T-helper 2 cell treated with Interferon-gamma antibody and Interleukin-4, amounts not matched to agents 5 μg/mL and 100 μg/mL, for 36 hours (primary cell): ENCODE results near the gene IL1RL2.

Experiments
- DNase-seq: peaks from one replicate; pipeline ENCODE4 v3.0.0; 2021; ENCODE audit warnings: low spot score
- H3K27ac Mint-ChIP-seq: one replicate; pipeline ENCODE4 v1.8.0; 2021; ENCODE audit warnings: mild to moderate bottlenecking, mixed read lengths
- H3K27me3 Mint-ChIP-seq: one replicate; pipeline ENCODE4 v1.8.0; 2021; ENCODE audit warnings: low read depth, mixed read lengths
- H3K36me3 Mint-ChIP-seq: one replicate; pipeline ENCODE4 v1.8.0; 2021; ENCODE audit warnings: low read depth, mixed read lengths
- H3K4me1 Mint-ChIP-seq: one replicate; pipeline ENCODE4 v1.8.0; 2021; ENCODE audit warnings: low read depth, mixed read lengths
- H3K4me3 Mint-ChIP-seq: one replicate; pipeline ENCODE4 v1.8.0; 2022; ENCODE audit warnings: mild to moderate bottlenecking, moderate library complexity, mixed read lengths
- H3K9me3 Mint-ChIP-seq: one replicate; pipeline ENCODE4 v1.8.0; 2021; ENCODE audit warnings: mixed read lengths

Gene IL1RL2

DNA sequence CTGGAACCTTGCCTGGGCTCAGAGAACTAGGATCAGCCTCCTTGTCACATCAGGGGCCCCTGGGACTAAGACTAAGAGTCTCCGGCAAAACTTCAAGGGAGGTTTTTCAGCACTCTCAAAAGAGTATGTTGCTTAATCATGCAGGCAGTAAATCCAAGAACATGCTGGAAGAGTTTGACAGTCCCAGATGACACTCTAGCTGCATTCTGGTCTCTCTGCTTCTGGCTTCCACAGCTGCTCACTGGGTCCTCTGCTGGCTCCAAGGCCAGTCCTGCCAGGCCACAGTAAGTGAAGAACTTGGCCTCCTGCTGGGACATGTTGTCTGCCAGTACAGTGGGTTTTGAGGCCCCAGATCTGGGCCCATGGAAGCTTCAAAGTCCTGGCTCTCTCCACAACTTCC lies 79.4 kb downstream of the IL1RL2 start:
- H3K36me3 Mint-ChIP-seq = peaks cover 2% of the 10 kb centered on the region
- no peak for DNase-seq
- no peak overlapping the region for H3K27ac Mint-ChIP-seq
- no peaks in the 10 kb centered on the region for H3K27me3 Mint-ChIP-seq
- H3K4me3 Mint-ChIP-seq = no peak overlapping the region
- no peaks in the 10 kb centered on the region for H3K9me3 Mint-ChIP-seq
- H3K4me1 Mint-ChIP-seq = peaks cover 19% of the 10 kb centered on the region

DNA sequence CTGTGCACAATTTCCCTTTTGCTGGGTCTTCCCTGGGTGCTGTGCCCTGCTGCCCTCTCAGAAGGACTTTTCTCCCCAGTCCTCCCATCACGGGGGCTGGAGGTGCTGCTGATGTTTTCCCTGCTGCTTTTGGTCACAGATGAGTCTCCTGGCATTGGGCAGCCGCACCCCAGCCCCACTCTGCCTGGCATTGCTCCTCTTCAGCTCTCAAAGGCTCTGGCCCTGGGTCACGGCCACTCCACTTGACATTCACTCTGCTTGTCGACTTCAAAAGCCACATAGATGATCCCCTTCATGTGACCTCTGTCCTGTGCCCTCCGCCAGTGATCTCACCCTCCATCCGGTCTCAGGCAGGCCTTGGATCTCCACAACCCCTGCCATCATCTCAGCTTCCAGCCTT lies 81.0 kb downstream of the IL1RL2 start:
- H3K4me1 Mint-ChIP-seq = peaks cover 28% of the 10 kb centered on the region
- no peaks in the 10 kb centered on the region for H3K9me3 Mint-ChIP-seq
- H3K4me3 Mint-ChIP-seq = no peak overlapping the region
- no peak overlapping the region for H3K27ac Mint-ChIP-seq
- no peaks in the 10 kb centered on the region for H3K36me3 Mint-ChIP-seq
- no peak for DNase-seq
- H3K27me3 Mint-ChIP-seq = no peaks in the 10 kb centered on the region

DNA sequence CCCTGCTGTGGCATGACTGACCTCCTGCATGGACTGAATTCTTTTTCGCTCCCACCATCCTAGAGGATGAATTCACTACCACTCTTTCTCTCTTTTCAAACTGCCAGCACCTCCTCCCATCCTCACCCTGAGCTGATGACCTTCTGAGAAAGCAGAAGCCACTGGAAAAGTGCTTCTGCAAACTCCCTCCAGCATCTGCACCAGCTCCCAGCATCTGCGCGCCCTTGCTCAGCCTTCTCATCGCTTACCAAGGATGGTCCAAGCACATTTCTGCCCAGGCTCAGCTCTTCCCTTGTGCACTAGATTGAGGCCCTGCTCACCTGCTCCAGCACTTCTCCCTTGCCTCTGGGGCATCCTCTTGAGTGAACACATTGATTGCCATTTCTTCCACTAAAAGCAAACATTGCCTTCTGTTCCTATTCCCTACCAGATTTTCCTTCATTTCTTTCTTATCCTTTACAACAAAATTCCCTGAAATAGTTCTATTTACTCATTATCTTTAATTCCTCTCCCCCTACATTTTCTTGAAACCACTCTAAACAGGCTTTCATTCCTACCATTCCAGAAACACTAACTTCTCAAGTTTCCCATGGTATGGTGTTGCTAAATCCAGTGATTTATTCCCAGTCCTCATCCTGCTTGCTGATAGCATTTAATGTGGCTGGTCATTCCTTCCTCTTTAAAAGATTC lies 81.8 kb downstream of the IL1RL2 start:
- H3K27me3 Mint-ChIP-seq = no peaks in the 10 kb centered on the region
- no peak for DNase-seq
- no peaks in the 10 kb centered on the region for H3K36me3 Mint-ChIP-seq
- H3K27ac Mint-ChIP-seq = no peak overlapping the region
- H3K9me3 Mint-ChIP-seq = no peaks in the 10 kb centered on the region
- peaks cover 27% of the 10 kb centered on the region for H3K4me1 Mint-ChIP-seq
- no peak overlapping the region for H3K4me3 Mint-ChIP-seq

DNA sequence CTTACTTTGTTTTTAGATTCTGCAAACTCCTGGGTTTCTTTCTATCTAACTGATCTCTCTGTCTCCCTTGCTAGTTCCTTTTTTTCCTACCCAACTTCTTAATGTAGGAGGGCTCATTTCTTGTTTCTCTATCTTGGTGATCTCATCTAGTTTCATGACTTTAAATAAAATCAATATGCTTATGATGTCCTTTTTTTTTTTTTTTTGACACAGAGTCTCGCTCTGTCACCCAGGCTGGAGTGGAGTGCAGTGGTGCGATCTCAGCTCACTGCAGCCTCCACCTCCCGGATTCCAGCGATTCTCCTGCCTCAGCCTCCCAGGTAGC lies 82.3 kb downstream of the IL1RL2 start:
- Mint-ChIP-seq H3K4me3 (no peak overlapping the region), H3K27ac (no peak overlapping the region), H3K9me3 (no peaks in the 10 kb centered on the region), H3K36me3 (no peaks in the 10 kb centered on the region), H3K27me3 (no peaks in the 10 kb centered on the region), H3K4me1 (peaks cover 26% of the 10 kb centered on the region)
- DNase-seq = no peak

DNA sequence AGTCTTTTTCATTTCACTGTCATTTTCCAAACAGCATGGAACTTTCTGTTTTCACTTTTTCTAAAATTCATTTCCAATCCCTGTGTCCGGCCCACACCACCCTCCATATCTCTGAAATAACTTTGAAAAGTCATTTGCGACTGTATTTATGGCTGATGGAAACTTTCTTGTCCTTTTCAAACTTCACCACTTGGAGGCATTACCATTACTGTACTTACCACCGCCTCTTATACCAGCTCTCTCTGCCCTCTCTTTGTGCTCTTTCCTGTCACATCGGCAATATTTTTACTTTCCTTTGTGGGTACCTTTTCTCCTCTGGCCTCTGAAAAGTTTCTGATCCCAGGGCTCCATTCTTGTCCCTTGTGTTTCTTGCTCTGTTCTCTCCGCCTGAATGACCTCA lies 85.0 kb downstream of the IL1RL2 start:
- no peaks in the 10 kb centered on the region for H3K27me3 Mint-ChIP-seq
- H3K4me3 Mint-ChIP-seq = peak overlapping the region; percentile 40
- DNase-seq = no peak
- H3K36me3 Mint-ChIP-seq = peaks cover 8% of the 10 kb centered on the region
- H3K4me1 Mint-ChIP-seq = peaks cover 42% of the 10 kb centered on the region
- H3K27ac Mint-ChIP-seq = peak overlapping the region; percentile 24
- peaks cover 11% of the 10 kb centered on the region for H3K9me3 Mint-ChIP-seq

DNA sequence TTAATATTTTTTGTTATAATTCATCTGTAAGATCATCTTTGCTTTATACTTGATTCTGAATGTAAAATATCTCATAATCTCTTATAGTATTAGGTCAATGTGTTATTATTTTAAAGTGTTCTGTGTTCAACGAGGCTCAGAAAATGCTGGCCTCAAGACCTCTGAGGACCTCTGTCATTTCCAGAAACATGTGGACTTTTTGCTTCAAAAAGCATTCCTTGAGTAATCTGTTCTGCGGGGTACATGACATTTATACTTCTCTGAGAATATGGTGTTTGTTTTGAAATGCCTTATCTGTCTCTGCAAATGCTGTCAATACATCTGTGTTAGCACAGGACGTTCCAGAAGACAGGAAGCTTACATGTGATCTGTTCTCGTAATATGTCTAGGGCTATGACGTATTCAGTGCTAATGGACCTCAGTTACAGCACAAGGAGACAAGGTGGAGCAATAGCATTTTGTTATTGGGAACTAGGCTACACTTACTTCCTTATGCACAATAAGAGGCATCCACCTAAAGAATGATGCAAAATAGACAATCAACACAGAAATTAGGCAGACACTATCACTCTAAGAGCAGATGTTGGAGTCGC lies 86.9 kb downstream of the IL1RL2 start:
- H3K4me1 Mint-ChIP-seq = peaks cover 58% of the 10 kb centered on the region
- H3K9me3 Mint-ChIP-seq = peaks cover 11% of the 10 kb centered on the region
- no peak overlapping the region for H3K4me3 Mint-ChIP-seq
- DNase-seq = no peak
- peaks cover 8% of the 10 kb centered on the region for H3K36me3 Mint-ChIP-seq
- H3K27me3 Mint-ChIP-seq = no peaks in the 10 kb centered on the region
- H3K27ac Mint-ChIP-seq = no peak overlapping the region

DNA sequence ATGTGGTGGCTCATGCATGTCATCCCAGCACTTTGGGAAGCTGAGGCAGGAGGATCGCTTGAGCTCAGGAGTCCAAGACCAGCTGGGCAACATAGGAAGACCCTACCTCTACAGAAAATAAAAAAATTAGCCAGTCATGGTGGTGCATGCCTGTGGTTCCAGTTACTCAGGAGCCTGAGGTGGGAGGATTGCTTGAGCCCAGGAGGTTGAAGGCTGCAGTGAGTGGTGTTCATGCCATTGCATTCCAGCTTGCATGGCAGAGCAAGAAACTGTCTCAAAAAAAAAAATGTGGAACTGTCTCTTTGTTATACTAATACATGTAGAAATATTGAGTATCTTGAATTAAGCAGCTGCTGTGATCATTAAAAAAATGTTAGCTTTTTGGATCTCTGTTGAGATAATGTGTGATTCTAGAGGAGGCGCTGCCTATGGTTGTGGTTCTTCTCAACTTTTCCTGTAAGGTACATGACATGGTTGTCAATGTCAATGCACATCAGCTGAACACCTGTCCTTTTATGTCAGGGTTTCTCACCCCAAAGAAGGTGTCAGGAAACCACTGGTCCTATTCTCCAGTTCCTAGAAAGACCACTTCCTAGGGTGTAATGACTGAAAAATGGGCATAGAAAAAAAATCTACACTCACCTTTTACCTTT lies 89.9 kb downstream of the IL1RL2 start:
- peaks cover 8% of the 10 kb centered on the region for H3K36me3 Mint-ChIP-seq
- peaks cover 11% of the 10 kb centered on the region for H3K9me3 Mint-ChIP-seq
- H3K27ac Mint-ChIP-seq = peak overlapping the region; percentile 64
- no peak for DNase-seq
- H3K27me3 Mint-ChIP-seq = no peaks in the 10 kb centered on the region
- H3K4me1 Mint-ChIP-seq = peaks cover 54% of the 10 kb centered on the region
- H3K4me3 Mint-ChIP-seq = peak overlapping the region; percentile 68

DNA sequence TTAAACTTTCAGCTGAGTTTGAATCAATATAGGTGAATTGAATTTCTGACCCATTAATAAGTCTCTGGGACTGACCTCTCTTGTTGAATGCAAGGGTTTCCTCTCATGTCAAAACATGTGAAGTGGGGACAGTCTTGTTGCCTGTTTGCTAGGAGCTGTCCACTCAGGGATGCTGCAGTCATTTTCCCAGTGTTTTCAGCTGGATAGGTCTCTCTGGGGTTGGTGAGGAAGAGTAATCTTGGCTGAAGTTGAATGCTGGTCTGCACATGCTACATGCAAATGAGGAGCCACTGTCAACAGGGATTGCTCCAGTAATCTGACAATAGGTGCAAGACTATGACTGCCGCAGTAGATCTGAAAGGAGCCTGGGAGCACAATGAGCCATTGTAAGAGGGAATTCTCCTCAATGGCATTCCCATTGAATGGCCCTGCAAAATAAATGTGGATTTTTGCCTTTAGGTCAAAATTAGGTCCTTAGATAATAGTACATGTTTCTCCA lies 90.4 kb downstream of the IL1RL2 start:
- H3K27ac Mint-ChIP-seq = peak overlapping the region; percentile 64
- H3K4me3 Mint-ChIP-seq = peak overlapping the region; percentile 68

DNA sequence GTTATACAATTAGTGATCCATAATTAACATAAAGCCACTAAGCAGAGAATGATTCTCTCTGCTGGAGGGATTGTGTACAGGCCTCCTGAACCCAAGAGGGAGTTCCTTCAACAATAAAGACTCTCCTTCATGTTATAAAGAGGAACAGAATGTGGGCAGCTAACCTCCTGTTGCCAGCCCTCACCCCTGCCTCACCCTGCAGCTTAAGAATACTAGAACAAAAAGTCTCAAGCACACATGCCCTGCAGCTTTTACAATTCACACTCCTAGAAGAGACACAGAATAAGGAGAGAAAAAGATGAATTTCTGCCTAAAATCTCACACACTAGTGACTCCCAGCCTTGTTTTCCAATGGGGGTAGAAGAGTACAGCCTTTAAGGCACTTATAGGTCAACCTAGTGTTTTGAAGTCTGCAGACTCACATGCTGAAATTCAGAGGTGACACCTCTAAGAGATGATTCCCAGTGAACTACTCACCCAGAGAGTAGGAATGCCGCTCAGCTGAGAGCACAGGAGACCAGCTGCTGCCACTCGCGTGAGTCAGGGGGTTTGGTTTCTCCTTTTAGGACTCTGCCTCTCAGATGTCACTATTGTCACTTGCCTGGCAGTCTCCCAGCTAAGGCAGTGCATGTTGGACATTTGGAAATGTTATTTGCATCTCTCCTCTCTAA lies 92.0 kb downstream of the IL1RL2 start:
- peaks cover 11% of the 10 kb centered on the region for H3K9me3 Mint-ChIP-seq
- H3K27me3 Mint-ChIP-seq = no peaks in the 10 kb centered on the region
- no peak for DNase-seq
- peaks cover 8% of the 10 kb centered on the region for H3K36me3 Mint-ChIP-seq
- peaks cover 48% of the 10 kb centered on the region for H3K4me1 Mint-ChIP-seq
- H3K27ac Mint-ChIP-seq = peak overlapping the region; percentile 52
- peak overlapping the region; percentile 37 for H3K4me3 Mint-ChIP-seq

More for the DNA sequence above, 90.4 kb downstream of the IL1RL2 start:
- no peak for DNase-seq
- Mint-ChIP-seq H3K27me3 (no peaks in the 10 kb centered on the region), H3K4me1 (peaks cover 50% of the 10 kb centered on the region), H3K9me3 (peaks cover 11% of the 10 kb centered on the region), H3K36me3 (peaks cover 8% of the 10 kb centered on the region)

DNA sequence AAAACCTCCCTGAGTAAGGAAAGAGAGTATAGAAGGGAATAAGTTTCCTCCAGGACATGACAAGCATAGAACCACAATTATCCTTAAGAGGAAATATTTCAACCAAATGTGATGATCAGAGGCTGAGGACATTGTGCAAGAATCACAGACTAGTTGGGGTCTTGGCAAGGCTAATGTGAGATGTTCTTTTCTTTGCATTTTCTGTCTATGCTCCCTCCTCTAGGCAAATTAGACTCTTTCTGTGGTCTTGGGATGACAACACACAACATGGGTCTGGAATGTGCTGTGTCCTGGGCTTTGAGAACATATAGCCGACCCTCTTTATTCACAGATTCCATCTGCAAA lies 92.5 kb downstream of the IL1RL2 start:
- Mint-ChIP-seq H3K36me3 (peaks cover 8% of the 10 kb centered on the region), H3K4me3 (no peak overlapping the region), H3K9me3 (peaks cover 11% of the 10 kb centered on the region), H3K27me3 (no peaks in the 10 kb centered on the region), H3K27ac (no peak overlapping the region), H3K4me1 (peaks cover 47% of the 10 kb centered on the region)
- no peak for DNase-seq

DNA sequence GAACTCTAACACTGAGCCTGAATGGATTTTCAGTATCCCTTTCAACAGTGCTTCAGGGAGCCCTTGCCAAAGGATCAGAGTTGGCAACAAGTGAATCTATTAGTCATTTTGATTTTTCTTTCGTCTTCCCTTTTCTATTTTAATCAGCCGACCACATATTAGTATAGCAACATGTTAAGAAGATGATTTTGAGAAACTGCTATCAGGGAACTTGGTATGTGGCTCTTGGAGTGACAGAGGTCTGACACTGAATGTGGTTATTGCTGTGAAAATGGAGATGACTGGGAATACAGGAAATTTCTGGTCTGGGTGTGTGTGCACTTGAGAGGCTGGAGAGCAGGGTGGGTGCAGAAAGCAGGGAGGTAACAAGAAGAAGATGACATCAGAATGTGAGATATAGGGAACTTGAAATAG lies 95.9 kb downstream of the IL1RL2 start:
- Mint-ChIP-seq H3K4me3 (no peak overlapping the region), H3K27ac (no peak overlapping the region)

DNA sequence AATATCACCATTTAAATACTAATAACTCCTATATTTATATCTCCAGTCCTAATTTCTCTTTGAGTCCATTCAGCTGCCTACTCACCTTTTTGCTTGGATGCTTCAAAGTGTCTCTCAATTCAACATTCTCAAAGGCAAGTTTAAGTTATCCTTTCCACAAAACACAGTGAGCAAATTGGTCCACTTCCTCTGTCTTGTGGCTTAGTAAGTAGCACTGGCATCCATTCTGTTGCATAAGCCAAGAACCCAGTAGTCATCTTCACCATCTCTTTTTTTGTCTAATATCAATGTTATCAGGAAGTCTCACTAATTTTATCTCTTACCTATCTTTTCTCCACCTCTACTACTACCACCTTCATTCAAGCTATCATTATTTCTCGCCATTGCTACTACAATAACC lies 97.2 kb downstream of the IL1RL2 start:
- Mint-ChIP-seq H3K27ac (no peak overlapping the region), H3K36me3 (peaks cover 2% of the 10 kb centered on the region), H3K4me3 (no peak overlapping the region), H3K4me1 (peaks cover 13% of the 10 kb centered on the region), H3K27me3 (no peaks in the 10 kb centered on the region), H3K9me3 (peaks cover 4% of the 10 kb centered on the region)
- no peak for DNase-seq

More for the DNA sequence above, 95.9 kb downstream of the IL1RL2 start:
- Mint-ChIP-seq H3K4me1 (peaks cover 24% of the 10 kb centered on the region), H3K27me3 (no peaks in the 10 kb centered on the region), H3K9me3 (no peaks in the 10 kb centered on the region), H3K36me3 (no peaks in the 10 kb centered on the region)
- no peak for DNase-seq

DNA sequence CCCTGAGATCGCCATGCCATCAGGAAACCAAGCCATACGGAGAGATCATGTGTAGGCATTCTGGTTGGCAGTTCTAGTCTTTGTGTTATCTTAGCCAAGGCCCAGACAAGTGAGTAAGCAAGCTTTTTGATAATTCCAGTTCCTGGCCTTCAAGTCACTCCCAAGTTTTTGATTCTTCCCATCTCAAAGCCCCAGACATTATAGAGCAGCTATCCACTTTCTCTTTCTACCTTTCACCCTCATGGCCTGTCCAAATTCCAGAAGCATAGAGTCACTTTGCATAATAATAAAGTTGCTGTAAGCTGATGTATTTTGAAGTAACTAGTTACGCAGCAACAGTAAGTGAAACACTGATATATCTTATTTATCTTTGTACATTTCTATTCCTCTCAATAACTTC lies 97.8 kb downstream of the IL1RL2 start:
- peaks cover 10% of the 10 kb centered on the region for H3K4me1 Mint-ChIP-seq
- peaks cover 2% of the 10 kb centered on the region for H3K36me3 Mint-ChIP-seq
- no peak for DNase-seq
- H3K9me3 Mint-ChIP-seq = peaks cover 4% of the 10 kb centered on the region
- no peak overlapping the region for H3K27ac Mint-ChIP-seq
- no peak overlapping the region for H3K4me3 Mint-ChIP-seq
- H3K27me3 Mint-ChIP-seq = no peaks in the 10 kb centered on the region

DNA sequence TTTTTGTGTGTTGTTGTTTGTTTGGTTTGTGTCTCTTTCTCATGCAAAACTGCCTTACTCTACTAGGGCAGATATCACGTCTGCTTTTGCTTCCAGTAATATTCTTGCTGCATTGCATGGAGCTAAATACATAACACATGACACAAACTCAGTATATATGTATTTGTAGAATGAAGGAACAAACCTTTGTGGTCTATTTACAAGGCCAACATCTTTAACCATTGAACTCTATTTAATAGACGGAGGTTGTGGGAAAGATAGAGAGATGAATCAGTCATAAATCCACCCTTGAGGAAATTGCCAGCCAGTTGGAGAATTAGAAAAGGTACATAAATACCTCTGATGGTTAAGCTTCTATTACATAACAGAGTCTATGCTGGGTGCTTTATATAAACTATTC lies 98.5 kb downstream of the IL1RL2 start:
- H3K36me3 Mint-ChIP-seq = peaks cover 2% of the 10 kb centered on the region
- no peaks in the 10 kb centered on the region for H3K27me3 Mint-ChIP-seq
- peaks cover 4% of the 10 kb centered on the region for H3K9me3 Mint-ChIP-seq
- H3K27ac Mint-ChIP-seq = no peak overlapping the region
- H3K4me1 Mint-ChIP-seq = peaks cover 10% of the 10 kb centered on the region
- no peak for DNase-seq
- H3K4me3 Mint-ChIP-seq = no peak overlapping the region
